ENCODE results near the gene SRSF2. TPM values are rescaled to one million over a fixed set of nuclear protein-coding genes. Genes with fewer than 3 reads are reported as not detected.

SRSF2 gene
- polyA plus RNA-seq, 2 of the 4 experiments (the other 2 are of a cell fraction) = 338 to 412 TPM

- no peaks in the 10 kb centered on the region for H3K4me1 ChIP-seq
- no peak overlapping the region for H3K4me3 ChIP-seq
- FAIRE-seq (no peak), ATAC-seq (no peak; a peak in 1 of 6 replicates), DNase-seq (ENCODE audit: low read depth in 1 of 2, low spot score in 1 of 2) (no peak)
- no peak for TF ChIP-seq JUN (IDR thresholded peaks at IDR 0.05)
- TF ChIP-seq EP300 (IDR thresholded peaks at IDR 0.05) = no peak
- TF ChIP-seq SREBF2 (IDR thresholded peaks at IDR 0.05) = no peak
- no peak for TF ChIP-seq GATA3 (IDR thresholded peaks at IDR 0.05; ENCODE audit: borderline replicate concordance)
- TF ChIP-seq EHF (CRISPR knock-in tag; IDR thresholded peaks at IDR 0.05) = no peak
- TF ChIP-seq EHMT2 (IDR thresholded peaks at IDR 0.05; ENCODE audit: low read depth) = no peak
- TF ChIP-seq CTCF (IDR thresholded peaks at IDR 0.05) = no peak
- TF ChIP-seq, protein P1, sequence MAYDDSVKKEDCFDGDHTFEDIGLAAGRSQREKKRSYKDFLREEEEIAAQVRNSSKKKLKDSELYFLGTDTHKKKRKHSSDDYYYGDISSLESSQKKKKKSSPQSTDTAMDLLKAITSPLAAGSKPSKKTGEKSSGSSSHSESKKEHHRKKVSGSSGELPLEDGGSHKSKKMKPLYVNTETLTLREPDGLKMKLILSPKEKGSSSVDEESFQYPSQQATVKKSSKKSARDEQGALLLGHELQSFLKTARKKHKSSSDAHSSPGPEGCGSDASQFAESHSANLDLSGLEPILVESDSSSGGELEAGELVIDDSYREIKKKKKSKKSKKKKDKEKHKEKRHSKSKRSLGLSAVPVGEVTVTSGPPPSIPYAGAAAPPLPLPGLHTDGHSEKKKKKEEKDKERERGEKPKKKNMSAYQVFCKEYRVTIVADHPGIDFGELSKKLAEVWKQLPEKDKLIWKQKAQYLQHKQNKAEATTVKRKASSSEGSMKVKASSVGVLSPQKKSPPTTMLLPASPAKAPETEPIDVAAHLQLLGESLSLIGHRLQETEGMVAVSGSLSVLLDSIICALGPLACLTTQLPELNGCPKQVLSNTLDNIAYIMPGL (CRISPR knock-in tag; IDR thresholded peaks at IDR 0.05; ENCODE audit: borderline replicate concordance) = no peak
- TF ChIP-seq KDM1A (IDR thresholded peaks at IDR 0.05; ENCODE audit: low read depth) = no peak
- no peak for TF ChIP-seq KDM5A (IDR thresholded peaks at IDR 0.05)
- no peak for TF ChIP-seq CHD4 (IDR thresholded peaks at IDR 0.05; ENCODE audit: borderline replicate concordance)
- TF ChIP-seq RFX5 (IDR thresholded peaks at IDR 0.05) = no peak
- TF ChIP-seq, protein P2, sequence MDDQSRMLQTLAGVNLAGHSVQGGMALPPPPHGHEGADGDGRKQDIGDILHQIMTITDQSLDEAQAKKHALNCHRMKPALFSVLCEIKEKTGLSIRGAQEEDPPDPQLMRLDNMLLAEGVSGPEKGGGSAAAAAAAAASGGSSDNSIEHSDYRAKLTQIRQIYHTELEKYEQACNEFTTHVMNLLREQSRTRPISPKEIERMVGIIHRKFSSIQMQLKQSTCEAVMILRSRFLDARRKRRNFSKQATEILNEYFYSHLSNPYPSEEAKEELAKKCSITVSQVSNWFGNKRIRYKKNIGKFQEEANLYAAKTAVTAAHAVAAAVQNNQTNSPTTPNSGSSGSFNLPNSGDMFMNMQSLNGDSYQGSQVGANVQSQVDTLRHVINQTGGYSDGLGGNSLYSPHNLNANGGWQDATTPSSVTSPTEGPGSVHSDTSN (IDR thresholded peaks at IDR 0.05) = no peak
- TF ChIP-seq HOXB5 (CRISPR knock-in tag; IDR thresholded peaks at IDR 0.05) = no peak
- 83% methylated on average over 25 of the region's 25 CpGs for WGBS (ENCODE audit: missing lambda C conversion rate)
- ChIA-PET POLR2A (interaction anchor here (1.2 kb wide), 1 partner anchor 8 kb away, joined by 4 read pairs; no protein-coding TSS in a partner anchor), CTCF (interaction anchor here (0.6 to 20.1 kb wide), 7 partner anchors 14 to 201 kb away, joined by 3 to 456 read pairs (median 4); partner anchors contain the start of genes JMJD6, METTL23 and MXRA7)
- H3K9me3 ChIP-seq = no peaks in the 10 kb centered on the region
- no peak overlapping the region for H3K4me2 ChIP-seq
- no peak overlapping the region for H3K27ac ChIP-seq
Observed at GRCh38 chr17:76696763-76697701, 40.1 kb downstream of the SRSF2 start.

DNA sequence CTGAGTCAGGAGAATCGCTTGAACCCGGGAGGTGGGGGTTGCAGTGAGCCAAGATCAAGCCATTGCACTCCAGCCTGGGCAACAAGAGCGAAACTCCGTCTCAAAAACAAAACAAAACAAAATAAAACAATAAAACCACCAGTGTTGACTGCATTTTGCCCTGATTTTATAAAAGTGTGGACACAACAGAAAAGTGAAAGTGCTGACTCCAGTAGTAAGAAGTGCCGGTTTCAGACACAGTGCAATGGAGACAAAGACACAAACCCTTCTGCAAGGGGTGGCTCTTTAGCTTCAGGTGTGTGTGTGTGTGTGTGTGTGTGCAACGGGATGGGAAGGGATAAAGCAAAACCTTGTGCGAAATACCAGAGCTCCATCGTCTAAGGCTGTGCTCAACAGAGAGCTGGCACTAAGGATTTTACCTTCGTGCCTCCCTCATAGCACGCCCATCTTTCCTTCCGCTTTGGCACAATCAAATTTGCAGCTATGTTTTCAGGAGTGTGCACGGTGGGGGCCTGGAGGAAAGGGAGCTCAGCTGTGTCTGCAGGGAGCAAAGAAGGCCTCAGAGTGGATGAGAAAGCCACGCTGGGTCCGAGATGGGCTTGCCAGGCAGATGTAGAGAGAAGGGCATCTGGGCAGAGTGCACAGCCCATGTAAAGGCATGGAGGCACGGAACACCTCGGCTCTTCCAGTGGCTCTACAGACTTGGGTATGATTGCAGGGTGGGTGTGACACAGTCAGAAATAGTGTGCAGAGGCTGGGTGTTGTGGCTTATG lies 41.9 kb downstream of the SRSF2 start:
- FAIRE-seq (no peak), DNase-seq (ENCODE audit: low read depth in 1 of 2, low spot score in 1 of 2) (no peak), ATAC-seq (no peak)
- no peak overlapping the region for H3K4me3 ChIP-seq
- no peak for TF ChIP-seq RFX5 (IDR thresholded peaks at IDR 0.05)
- peak; percentile 24 for TF ChIP-seq MAFK (IDR thresholded peaks at IDR 0.05; ENCODE audit: partially characterized antibody)
- H3K27ac ChIP-seq = no peak overlapping the region
- WGBS (ENCODE audit: missing lambda C conversion rate) = 87% methylated on average over 16 of the region's 16 CpGs
- ChIA-PET POLR2A (no interaction called here), CTCF (interaction anchor here (0.5 to 20.1 kb wide), 10 partner anchors 12 to 271 kb away, joined by 3 to 456 read pairs (median 6); partner anchors contain the start of genes JMJD6, METTL23, MGAT5B and MXRA7)
- no peaks in the 10 kb centered on the region for H3K4me1 ChIP-seq
- no peaks in the 10 kb centered on the region for H3K9me3 ChIP-seq
- H3K4me2 ChIP-seq = no peak overlapping the region
